Epithelial cell of esophagus (primary cell): ENCODE measurements around the gene ISCA1.
A peak's percentile ranks its signal among the peaks of the same experiment; 100 is the strongest.
"Not testable (repeated sequence)": the region's sequence is repeated elsewhere in the genome, so short reads cannot be mapped to it uniquely, and the experiment has no call there.

Experiments used
- DNase-seq: peaks from one replicate; pipeline ENCODE4 v3.0.0; 2010; ENCODE audit warnings: low read depth
- H3K4me3 ChIP-seq: 2 replicates; pipeline ENCODE4 v1.5.1; 2011; ENCODE audit warnings: mild to moderate bottlenecking, low read length, control low read depth
- TF ChIP-seq, protein P1 (sequence below): IDR thresholded peaks from 2 replicates; pipeline ENCODE4 v1.5.1; 2011; ENCODE audit warnings: low read depth, mild to moderate bottlenecking, low read length, control low read depth, inconsistent platforms; ENCODE audit not compliant: insufficient read depth; ENCODE audit errors: missing control alignments

ISCA1 gene

DNA sequence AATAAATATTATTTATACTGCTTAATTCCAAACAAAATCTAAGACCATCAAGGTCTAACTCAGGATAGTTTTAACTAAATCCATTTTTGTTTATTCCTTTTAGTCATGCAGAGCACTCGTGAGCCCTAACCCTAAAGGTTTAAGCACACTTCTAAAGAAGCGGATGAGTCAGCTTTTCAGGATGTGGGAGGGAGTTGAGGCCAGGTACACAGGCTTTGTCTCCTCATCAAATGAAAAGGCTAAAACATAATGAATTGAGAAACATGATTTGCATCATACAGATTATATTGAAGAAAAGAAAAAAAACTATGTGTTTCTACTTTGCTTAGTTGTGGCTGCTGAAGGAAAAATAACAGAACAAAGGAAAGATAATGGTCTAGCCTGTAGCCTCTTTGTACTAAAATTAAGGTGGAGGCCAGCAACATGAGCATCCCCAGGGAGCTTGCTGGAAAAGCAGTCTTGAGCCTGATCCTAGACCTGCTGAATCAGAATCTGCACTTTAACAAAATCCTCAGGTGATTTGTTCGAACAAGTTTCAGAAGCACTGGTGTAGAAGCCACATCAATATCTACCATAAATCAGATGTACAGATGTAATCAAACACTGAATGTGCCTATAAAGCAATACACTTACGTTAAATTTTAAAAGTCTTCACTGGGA is 21.1 kb upstream of the ISCA1 start:
- DNase-seq = peak; percentile 87
- TF ChIP-seq, protein P1, sequence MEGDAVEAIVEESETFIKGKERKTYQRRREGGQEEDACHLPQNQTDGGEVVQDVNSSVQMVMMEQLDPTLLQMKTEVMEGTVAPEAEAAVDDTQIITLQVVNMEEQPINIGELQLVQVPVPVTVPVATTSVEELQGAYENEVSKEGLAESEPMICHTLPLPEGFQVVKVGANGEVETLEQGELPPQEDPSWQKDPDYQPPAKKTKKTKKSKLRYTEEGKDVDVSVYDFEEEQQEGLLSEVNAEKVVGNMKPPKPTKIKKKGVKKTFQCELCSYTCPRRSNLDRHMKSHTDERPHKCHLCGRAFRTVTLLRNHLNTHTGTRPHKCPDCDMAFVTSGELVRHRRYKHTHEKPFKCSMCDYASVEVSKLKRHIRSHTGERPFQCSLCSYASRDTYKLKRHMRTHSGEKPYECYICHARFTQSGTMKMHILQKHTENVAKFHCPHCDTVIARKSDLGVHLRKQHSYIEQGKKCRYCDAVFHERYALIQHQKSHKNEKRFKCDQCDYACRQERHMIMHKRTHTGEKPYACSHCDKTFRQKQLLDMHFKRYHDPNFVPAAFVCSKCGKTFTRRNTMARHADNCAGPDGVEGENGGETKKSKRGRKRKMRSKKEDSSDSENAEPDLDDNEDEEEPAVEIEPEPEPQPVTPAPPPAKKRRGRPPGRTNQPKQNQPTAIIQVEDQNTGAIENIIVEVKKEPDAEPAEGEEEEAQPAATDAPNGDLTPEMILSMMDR = no peak
- no peak overlapping the region for H3K4me3 ChIP-seq

DNA sequence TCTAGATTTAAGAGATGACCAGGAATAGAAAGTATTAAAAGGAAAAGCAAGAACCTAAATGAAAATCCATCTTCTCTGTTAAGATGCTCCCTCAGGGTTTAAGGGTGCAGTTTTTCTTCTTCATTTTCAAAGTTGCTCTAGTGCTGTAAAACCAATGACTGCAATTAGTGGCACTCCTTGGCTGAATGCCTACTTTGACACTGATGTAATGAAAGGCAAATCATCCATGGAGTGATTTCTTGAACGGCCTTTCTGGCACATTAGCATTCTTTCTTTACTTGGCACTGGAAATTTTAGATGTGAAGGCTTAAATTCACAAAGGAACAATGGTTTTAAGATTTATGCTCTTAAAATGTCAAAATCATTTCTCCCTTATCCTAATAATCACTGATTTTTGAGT is 19.3 kb upstream of the ISCA1 start:
- TF ChIP-seq, protein P1 = no peak
- no peak for DNase-seq
- H3K4me3 ChIP-seq = no peak overlapping the region

DNA sequence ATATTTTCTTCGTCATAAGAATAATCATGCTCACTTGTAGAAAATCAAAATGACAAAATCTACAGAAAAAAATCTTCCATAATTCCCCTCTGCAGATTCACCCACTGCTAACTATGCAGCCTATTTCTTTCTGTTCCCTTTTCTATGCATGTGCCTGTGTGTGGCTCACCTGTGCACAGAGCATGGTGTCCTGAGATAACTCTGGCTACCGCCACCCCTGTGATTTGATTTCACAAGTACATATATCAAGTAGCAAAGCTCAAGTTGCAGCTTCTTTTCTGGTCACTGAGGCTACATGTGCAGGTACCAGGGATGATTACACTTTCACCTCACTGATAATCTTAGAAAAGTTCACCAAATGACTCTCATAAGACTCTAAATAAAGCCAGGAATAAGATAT is 18.4 kb upstream of the ISCA1 start:
- DNase-seq = no peak
- TF ChIP-seq, protein P1 = no peak

DNA sequence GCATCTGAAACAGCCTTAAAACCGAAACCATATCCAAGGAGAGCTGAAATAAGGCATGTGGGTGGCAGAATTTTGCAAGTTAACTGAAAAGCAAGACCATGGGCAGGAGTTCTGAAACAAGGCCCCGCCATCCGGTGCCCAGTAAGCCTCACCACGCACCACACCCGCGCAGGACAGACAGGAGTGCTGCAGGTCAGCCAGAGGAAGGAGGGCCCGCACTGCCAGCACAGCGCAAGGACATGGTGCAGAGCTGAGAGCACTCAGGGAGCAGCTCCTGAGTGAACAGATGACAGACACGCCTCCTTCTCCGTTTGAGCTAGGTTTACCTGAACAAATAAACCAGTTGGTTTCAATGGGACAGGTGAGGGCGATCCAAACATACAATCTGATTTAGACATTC is 16.5 kb upstream of the ISCA1 start:
- H3K4me3 ChIP-seq = no peak overlapping the region
- TF ChIP-seq, protein P1 = no peak
- no peak for DNase-seq

More for the DNA sequence above, 18.4 kb upstream of the ISCA1 start:
- H3K4me3 ChIP-seq = no peak overlapping the region

DNA sequence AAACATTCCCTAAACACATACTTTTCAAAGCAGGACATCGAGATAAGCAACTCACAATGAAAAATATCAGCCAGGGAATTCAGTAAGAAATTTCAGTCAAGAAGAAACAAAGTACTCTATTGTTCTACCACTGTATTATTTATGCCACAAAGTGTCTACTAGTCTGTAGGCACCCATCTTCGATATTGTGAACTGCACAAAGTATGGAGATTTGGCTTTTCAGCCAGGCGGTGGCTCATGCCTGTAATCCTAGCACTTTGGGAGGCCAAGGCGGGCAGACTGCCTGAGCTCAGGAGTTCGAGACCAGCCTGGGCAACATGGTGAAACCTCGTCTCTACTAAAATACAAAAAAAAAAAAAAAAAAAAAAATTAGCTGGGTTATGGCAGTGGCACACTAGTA is 8.0 kb upstream of the ISCA1 start:
- DNase-seq, H3K4me3 ChIP-seq: not testable (repeated sequence)

DNA sequence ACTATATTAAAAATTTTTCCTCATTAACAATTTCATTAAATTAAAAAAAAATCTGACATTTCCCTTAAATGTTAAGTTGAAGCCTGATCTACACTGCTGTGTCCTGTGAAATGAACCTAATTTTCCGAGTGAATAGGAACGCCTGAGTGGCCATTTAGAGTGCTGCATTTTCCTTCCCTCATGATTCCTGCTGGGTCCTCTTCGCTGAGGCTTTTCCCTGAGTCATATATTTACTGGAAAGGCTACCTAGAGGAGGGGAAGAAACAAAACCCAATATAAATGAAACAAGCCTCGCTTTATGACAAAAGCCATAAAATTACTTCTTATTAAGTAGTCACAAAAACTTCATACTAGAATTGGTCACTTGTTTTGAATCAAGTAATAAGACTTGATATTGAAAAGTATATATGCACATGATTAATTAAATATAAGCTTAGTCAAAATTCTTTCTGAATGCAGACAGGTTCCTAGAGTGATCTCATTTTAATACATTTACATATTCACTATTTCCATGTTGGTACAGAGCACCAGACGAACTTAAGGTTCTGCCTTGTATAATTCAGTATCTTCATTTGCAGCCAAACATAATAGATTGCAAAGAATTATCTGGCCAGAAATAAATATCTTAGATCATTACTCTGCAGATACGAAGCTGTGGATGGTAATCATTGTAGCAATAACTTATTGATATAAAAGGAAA is 6.3 kb upstream of the ISCA1 start:
- TF ChIP-seq, protein P1 = no peak
- DNase-seq = no peak
- no peak overlapping the region for H3K4me3 ChIP-seq

DNA sequence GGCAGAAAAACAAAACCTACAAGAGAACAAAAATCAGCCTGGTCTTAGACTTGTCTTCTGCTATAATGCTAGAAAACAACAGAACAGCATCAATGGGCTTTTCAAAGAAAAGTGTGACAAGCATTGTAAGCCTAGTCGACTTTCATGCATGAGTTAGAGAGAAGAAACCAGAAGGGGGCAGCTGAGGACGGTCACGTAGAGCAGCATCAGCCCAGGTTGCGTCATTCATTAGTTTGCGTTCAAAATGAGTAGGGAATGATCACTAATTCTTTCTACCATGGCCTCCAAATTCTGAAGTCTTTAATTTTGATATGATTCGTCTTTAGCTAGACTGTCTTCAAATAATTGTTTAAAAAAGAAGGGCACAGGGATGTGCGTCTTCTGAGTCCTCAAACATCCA is 4.7 kb upstream of the ISCA1 start:
- no peak overlapping the region for H3K4me3 ChIP-seq
- TF ChIP-seq, protein P1 = peak; percentile 39
- peak; percentile 70 for DNase-seq
